Activated T-helper 9 cell treated with anti-CD3 and anti-CD28 coated beads, Interleukin-2, amount 50 U/mL, for 16 hours (primary cell): Measurements from ENCODE around the gene KCNJ8.
"Not testable (repeated sequence)": the region's sequence is repeated elsewhere in the genome, so short reads cannot be mapped to it uniquely, and the experiment has no call there.

Experiments
- DNase-seq: peaks from one replicate; pipeline ENCODE4 v3.0.0-alpha.2; 2020; ENCODE audit warnings: low read depth

KCNJ8 gene

GRCh38 chr12:21774358-21775132 is at the start of gene KCNJ8:
Gene KCNJ8 (minus strand): TSS chr12:21774706. CDS start chr12:21773616, 1,090 bp downstream.
- no peak for DNase-seq

- no peak for DNase-seq
Observed at GRCh38 chr12:21823581-21823980, 49.1 kb upstream of the KCNJ8 start.

GRCh38 chr12:21819678-21820077 is 45.2 kb upstream of the KCNJ8 start:
- no peak for DNase-seq

DNA sequence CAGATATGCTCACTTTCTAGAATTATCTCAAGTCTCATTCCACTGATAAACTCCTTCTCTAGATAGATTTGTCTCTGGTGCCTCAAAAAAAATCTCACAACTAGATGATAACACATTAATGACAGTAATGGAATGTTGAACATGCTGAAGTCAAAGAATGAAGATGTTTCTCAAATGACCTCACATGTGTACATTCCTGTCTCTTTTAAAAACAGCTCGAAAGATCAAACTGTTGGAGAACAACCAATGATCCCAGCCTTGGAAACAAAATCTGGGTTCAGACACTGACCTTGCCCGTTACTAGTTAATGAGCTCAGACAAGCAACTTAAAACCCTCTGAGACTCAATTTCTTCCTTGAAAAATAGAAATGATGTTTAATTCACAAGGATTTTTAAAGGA is 44.7 kb upstream of the KCNJ8 start:
- no peak for DNase-seq

DNA sequence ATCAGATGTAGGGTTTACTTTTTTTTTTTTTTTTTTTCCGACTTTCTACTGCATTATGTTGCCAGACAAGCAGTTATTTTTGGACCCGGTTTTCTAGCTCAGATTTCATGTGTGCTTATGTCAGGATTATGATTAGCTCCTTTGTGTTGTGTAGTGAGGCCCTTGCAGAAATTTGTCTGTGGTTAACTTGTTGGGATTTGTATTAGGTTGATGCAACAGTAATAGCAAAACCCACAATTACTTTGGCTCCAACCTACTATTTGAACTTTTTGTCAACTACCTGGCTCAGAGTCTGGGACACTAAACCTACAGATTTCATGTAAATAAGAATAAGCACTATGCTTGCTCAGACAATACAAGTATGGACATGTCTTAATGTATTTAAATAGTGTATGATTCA is 44.1 kb upstream of the KCNJ8 start:
- no peak for DNase-seq

GRCh38 chr12:21815306-21816062 is 41.0 kb upstream of the KCNJ8 start:
- no peak for DNase-seq

DNA sequence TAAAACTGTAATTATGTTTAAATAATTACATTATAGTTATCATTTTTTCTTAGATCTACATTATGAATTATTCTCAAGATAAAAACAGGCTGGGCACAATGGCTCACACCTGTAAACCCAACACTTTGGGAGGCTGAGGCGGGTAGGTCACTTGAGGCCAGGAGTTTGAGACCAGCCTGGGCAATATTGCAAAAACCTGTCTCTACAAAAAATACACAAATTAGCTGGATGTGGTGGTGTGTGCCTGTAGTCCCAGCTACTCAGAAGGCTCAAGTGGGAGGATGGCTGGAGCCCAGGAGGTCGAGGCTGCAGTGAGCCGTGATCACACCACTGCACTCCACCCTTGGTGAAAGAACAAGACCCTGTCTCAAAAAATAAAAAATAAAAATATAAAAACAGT is 40.3 kb upstream of the KCNJ8 start:
- DNase-seq, result no peak

DNA sequence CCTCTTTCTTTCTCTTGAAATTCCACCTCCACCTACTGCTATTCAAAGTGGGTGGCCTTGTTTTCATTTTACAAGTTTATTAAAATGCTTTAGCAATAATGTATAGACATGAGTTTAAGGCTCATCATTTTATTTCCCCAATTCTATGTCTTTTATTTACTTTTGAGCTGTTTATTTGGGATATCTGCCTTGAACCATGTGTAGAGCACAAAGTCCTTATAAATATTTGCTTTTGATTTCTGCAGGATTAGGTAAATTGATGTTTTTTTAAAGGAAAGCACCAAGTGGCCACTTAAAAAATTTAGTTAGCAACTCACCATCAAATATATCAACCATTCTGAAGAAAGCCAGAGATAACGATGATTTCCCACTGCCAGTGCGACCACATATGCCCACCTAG is 39.8 kb upstream of the KCNJ8 start:
- DNase-seq, result no peak

- DNase-seq, result no peak
Observed at GRCh38 chr12:21813751-21814150, 39.2 kb upstream of the KCNJ8 start.

- no peak for DNase-seq
Observed at GRCh38 chr12:21813125-21813524, 38.6 kb upstream of the KCNJ8 start.

GRCh38 chr12:21812340-21812739 is 37.8 kb upstream of the KCNJ8 start:
- not testable (repeated sequence) for DNase-seq

DNA sequence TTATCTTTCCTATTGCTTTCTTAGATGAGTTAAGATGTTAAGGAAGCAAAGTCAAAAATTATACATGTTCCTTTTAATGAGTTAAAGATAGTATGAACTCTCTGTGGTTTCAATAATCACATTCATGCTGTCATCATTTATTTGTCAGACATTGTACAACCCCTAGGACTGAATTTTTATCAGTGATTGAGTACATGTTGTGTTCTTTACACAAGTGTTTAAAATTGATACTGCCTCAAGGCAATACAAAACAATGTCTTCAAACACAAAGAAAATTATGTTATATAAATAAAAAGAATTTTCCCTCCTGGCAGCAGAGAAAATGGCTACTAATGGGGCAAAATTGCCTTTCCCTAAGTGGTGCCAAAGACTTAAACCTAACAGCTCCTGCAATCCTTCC is 34.6 kb upstream of the KCNJ8 start:
- DNase-seq, result no peak

GRCh38 chr12:21806255-21806654 is 31.7 kb upstream of the KCNJ8 start:
- no peak for DNase-seq

GRCh38 chr12:21801522-21802288 is 27.2 kb upstream of the KCNJ8 start:
- DNase-seq, result no peak

DNA sequence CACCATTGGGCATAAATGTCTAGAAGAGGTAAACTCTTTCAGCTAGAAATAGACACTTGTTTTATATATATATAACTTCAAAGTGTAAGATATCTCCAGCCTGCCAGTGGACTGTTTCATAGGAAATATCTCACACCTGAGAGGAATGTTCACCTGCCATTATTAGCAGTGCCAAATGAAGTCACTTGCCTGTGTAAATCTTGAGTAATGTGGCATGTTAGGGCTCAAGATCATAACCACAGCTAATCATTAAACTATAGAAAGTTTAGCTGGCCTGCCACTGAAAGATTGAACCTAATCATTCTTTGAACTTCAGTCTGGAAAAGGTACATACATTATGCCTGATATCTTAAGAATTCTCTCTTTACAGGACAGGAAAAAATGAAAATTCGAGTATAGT is 25.5 kb upstream of the KCNJ8 start:
- DNase-seq, result no peak

GRCh38 chr12:21797539-21797938 is 23.0 kb upstream of the KCNJ8 start:
- DNase-seq, result no peak

DNA sequence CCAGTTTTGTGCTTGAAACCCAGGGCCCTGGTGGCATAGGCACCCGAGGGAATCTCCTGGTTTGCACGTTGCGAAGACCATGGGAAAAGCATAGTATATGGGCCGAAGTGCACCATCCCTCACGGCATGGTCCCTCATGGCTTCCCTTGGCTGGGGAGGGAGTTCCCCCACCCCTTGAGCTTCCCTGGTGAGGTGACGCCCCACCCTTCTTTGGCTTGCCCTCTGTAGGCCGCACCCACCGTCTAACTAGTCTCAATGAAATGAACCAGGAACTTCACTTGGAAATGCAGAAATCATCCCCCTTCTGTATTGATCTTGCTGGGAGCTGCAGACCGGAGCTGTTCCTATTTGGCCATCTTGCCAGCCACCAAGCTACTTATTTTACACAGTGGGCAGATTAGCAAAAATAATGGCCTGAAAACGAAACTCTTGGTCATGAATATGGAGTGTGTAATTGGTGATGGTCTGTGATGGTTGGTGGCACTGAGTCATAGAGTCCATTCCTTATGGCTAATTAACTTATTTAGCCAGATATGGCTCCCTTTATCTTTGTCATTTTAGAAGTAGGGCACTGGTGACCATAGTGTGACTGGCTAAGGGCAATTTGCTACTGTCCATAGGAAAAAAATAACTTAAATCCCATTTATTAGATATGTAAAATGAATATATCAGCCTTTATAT is 21.3 kb upstream of the KCNJ8 start:
- DNase-seq, result no peak

DNA sequence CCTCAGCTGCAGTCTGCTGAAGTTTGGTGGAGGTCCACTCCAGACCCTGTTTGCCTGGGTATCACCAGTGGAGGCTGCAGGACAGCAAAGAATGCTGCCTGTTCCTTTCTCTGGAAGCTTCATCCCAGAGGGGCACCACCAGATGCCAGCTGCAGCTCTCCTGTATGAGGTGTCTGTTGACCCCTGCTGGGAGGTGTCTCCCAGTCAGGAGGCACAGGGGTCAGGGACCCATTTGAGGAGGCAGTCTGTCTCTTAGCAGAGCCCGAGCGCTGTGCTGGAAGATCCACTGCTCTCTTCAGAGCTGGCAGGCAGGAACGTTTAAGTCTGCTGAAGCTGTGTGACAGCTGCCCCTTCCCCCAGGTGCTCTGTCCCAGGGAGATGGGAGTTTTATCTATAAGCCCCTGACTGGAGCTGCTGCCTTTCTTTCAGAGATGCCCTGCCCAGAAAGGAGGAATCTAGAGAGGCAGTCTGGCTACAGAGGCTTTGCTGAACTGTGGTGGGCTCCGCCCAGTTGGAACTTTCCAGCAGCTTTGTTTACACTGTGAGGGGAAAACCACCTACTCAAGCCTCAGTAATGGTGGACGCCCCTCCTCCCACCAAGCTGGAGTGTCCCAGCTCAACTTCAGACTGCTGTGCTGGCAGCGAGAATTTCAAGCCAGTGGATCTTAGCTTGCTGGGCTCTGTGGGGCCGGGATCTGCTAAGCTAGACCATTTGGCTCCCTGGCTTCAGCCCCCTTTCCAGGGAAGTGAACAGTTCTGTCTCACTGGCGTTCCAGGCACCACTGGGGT is 20.5 kb upstream of the KCNJ8 start:
- not testable (repeated sequence) for DNase-seq

- not testable (repeated sequence) for DNase-seq
Observed at GRCh38 chr12:21789687-21790086, 15.2 kb upstream of the KCNJ8 start.

DNA sequence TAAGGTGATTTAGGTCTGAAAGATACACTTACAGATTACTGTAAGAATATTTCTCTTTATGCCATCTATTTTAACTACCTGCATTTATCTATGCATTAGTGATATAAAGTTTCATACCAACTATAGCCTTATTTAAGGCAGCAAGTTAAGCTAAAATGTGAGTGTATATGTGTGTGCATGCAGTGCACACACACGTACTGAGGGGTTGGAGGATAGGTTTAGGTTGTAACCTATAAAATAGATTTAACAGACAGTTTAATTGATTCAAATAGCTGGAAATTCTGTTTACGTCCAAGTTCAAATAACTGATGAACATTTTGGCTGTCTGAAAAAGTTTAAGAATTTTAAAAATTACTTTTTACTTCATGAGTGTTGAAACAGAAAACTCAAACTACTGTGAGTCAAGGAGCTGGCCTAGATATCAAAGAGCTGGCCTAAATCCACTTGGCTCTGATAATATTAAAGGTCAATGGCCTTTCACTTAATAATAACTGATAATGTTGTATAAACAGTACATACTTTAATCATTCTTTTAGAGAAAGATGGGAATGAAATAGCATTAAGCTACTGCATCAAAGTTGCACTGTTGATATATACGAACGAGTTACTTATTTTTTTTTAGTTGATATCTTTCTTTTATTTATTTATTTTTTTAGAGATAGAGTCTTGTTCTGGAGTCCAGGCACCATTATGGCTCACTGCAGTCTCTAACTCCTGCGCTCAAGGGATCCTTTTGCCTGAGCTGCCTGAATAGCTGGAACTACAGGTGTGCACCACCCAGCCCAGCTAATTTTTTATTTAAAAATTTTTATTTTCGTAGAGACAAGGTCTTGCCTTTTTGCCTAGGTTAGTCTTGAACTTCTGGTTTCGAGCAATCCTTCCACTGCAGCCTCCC is 13.8 kb upstream of the KCNJ8 start:
- DNase-seq, result no peak
